Measurements from ENCODE around the gene PSG11.
"Not testable (repeated sequence)": the region's sequence is repeated elsewhere in the genome, so short reads cannot be mapped to it uniquely, and the experiment has no call there.

DNA sequence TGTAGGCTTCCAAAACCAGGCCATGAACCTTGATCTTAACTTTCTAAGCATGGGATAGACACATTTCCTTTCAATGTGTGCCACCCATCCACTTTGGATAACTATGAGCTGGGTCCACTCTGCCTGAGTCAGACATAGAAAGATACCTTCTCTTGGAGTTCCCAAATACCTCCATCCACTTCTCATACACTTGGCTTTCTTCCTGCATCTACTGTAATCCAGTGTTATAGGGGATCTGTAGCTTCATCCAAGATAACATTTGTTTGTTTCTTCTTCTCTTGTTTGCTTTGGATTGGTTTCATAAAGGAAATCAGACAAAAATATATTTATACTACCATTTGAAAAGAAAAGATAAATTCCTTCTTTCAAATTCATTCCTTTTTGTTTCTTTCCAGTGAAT is 44.2 kb downstream of the PSG11 start:
- not testable (repeated sequence) for TF ChIP-seq EZH2phosphoT487 (conservative IDR thresholded peaks at IDR 0.05; ENCODE audit: low read length)
- TF ChIP-seq, protein P1, sequence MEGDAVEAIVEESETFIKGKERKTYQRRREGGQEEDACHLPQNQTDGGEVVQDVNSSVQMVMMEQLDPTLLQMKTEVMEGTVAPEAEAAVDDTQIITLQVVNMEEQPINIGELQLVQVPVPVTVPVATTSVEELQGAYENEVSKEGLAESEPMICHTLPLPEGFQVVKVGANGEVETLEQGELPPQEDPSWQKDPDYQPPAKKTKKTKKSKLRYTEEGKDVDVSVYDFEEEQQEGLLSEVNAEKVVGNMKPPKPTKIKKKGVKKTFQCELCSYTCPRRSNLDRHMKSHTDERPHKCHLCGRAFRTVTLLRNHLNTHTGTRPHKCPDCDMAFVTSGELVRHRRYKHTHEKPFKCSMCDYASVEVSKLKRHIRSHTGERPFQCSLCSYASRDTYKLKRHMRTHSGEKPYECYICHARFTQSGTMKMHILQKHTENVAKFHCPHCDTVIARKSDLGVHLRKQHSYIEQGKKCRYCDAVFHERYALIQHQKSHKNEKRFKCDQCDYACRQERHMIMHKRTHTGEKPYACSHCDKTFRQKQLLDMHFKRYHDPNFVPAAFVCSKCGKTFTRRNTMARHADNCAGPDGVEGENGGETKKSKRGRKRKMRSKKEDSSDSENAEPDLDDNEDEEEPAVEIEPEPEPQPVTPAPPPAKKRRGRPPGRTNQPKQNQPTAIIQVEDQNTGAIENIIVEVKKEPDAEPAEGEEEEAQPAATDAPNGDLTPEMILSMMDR (IDR thresholded peaks at IDR 0.05; ENCODE audit: insufficient read depth, low read length, poor library complexity, severe bottlenecking) = not testable (repeated sequence)

Measured in SU-DHL-6 (cell line).